Measurements from ENCODE around the gene ZNF569.

The ZNF569 gene

DNA sequence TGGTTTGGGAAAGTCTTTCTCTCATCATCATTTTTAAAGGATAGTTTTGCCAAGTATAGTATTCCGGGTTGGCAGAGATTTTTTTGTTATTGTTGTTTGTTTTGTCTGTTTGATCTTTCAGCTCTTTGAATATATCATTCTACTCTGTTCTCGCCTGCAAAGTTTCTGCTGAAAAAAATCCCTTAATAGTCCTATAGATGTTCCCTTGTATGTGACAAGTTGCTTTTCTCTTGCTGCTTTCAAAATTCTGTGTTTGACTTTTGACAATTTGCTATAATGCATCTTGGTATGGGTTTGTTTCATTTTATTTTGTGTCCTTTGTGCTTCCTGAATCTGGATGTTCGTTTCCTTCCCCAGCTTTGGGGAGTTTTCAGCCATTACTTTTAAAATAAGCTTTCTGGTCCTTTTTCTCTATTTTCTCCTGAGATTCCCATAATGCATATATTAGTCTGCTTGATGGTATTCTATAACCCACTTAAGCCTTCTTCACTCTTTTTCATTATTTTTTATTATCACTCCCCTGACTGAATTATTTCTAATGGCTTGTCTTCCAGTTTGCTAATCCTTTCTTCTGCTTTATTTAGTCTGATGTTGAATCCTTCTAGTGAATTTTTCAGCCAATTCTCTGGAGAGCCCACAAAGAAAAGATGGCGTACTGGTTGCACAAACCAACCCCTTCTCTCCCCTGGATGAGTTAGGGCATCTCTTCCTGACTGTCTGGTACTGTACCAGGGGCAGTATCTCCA is 14.6 kb downstream of the ZNF569 start:
- TF ChIP-seq FOXP2 (optimal IDR thresholded peaks at IDR 0.05; ENCODE audit: borderline replicate concordance, extremely low read depth, extremely low read length, insufficient read depth): no peak
- no peak for TF ChIP-seq SIN3A (IDR thresholded peaks at IDR 0.05; ENCODE audit: borderline replicate concordance, insufficient read depth, low read length)
- no peak for TF ChIP-seq TAF1 (IDR thresholded peaks at IDR 0.05; ENCODE audit: borderline replicate concordance, insufficient read depth, low read length)
- no peak for TF ChIP-seq POLR2AphosphoS5 (IDR thresholded peaks at IDR 0.05; ENCODE audit: low read depth, low read length)
- TF ChIP-seq, protein P1, sequence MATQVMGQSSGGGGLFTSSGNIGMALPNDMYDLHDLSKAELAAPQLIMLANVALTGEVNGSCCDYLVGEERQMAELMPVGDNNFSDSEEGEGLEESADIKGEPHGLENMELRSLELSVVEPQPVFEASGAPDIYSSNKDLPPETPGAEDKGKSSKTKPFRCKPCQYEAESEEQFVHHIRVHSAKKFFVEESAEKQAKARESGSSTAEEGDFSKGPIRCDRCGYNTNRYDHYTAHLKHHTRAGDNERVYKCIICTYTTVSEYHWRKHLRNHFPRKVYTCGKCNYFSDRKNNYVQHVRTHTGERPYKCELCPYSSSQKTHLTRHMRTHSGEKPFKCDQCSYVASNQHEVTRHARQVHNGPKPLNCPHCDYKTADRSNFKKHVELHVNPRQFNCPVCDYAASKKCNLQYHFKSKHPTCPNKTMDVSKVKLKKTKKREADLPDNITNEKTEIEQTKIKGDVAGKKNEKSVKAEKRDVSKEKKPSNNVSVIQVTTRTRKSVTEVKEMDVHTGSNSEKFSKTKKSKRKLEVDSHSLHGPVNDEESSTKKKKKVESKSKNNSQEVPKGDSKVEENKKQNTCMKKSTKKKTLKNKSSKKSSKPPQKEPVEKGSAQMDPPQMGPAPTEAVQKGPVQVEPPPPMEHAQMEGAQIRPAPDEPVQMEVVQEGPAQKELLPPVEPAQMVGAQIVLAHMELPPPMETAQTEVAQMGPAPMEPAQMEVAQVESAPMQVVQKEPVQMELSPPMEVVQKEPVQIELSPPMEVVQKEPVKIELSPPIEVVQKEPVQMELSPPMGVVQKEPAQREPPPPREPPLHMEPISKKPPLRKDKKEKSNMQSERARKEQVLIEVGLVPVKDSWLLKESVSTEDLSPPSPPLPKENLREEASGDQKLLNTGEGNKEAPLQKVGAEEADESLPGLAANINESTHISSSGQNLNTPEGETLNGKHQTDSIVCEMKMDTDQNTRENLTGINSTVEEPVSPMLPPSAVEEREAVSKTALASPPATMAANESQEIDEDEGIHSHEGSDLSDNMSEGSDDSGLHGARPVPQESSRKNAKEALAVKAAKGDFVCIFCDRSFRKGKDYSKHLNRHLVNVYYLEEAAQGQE (IDR thresholded peaks at IDR 0.05; ENCODE audit: insufficient read depth in 1 of 2, low read depth in 2 of 2, low read length in 2 of 2): no peak

- TF ChIP-seq, protein P1 (IDR thresholded peaks at IDR 0.05; ENCODE audit: insufficient read depth in 1 of 2, low read depth in 2 of 2, low read length in 2 of 2): no peak
- TF ChIP-seq SIN3A (IDR thresholded peaks at IDR 0.05; ENCODE audit: borderline replicate concordance, insufficient read depth, low read length): no peak
- no peak for TF ChIP-seq FOXP2 (optimal IDR thresholded peaks at IDR 0.05; ENCODE audit: borderline replicate concordance, extremely low read depth, extremely low read length, insufficient read depth)
- no peak for TF ChIP-seq POLR2AphosphoS5 (IDR thresholded peaks at IDR 0.05; ENCODE audit: low read depth, low read length)
- no peak for TF ChIP-seq TAF1 (IDR thresholded peaks at IDR 0.05; ENCODE audit: borderline replicate concordance, insufficient read depth, low read length)
Measured at GRCh38 chr19:37413313-37414084, 53.7 kb downstream of the ZNF569 start.

DNA sequence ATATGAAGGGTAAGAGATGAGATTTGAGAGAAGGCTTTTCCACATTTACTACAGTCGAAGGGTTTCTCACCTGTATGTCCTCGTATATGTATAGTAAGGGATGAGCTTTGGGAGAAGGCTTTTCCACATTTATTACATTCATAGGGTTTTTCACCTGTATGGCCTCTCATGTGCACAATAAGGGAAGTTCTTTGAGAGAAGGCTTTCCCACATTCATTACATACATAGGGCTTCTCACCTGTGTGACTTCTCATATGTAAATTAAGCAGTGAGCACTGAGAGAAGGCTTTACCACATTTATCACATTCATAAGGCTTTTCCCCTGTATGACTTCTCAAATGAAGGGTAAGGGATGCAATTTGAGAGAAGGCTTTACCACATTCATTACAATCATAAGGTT is 54.5 kb downstream of the ZNF569 start:
- TF ChIP-seq TAF1 (IDR thresholded peaks at IDR 0.05; ENCODE audit: borderline replicate concordance, insufficient read depth, low read length): no peak
- no peak for TF ChIP-seq FOXP2 (optimal IDR thresholded peaks at IDR 0.05; ENCODE audit: borderline replicate concordance, extremely low read depth, extremely low read length, insufficient read depth)
- TF ChIP-seq POLR2AphosphoS5 (IDR thresholded peaks at IDR 0.05; ENCODE audit: low read depth, low read length): no peak
- TF ChIP-seq SIN3A (IDR thresholded peaks at IDR 0.05; ENCODE audit: borderline replicate concordance, insufficient read depth, low read length): no peak
- TF ChIP-seq, protein P1 (IDR thresholded peaks at IDR 0.05; ENCODE audit: insufficient read depth in 1 of 2, low read depth in 2 of 2, low read length in 2 of 2): no peak

GRCh38 chr19:37403403-37403802 is 63.8 kb downstream of the ZNF569 start:
- no peak for TF ChIP-seq SIN3A (IDR thresholded peaks at IDR 0.05; ENCODE audit: borderline replicate concordance, insufficient read depth, low read length)

DNA sequence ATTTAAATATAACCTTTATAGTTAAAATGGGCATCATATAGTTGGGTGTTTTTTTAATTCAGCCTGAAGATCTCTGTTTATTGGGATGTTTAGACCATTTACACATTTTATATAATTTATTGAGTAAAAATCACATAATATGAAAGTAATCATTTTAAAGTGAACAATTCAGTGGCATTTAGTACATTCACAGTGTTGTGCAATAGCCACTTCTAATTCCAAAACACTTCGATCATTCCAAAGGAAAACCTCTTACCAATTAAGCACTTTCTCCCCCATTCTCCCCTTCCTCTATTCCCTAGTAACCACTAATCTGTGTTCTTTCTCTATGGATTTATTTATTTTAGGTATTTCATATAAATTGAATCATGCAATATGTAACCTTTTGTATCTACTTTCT is 66.2 kb downstream of the ZNF569 start:
- TF ChIP-seq SIN3A (IDR thresholded peaks at IDR 0.05; ENCODE audit: borderline replicate concordance, insufficient read depth, low read length) (no peak), TAF1 (IDR thresholded peaks at IDR 0.05; ENCODE audit: borderline replicate concordance, insufficient read depth, low read length) (no peak), FOXP2 (optimal IDR thresholded peaks at IDR 0.05; ENCODE audit: borderline replicate concordance, extremely low read depth, extremely low read length, insufficient read depth) (no peak), POLR2AphosphoS5 (IDR thresholded peaks at IDR 0.05; ENCODE audit: low read depth, low read length) (no peak)
- TF ChIP-seq, protein P1 (IDR thresholded peaks at IDR 0.05; ENCODE audit: insufficient read depth in 1 of 2, low read depth in 2 of 2, low read length in 2 of 2): no peak
